Measurements from ENCODE around the gene POLA1.

- TF ChIP-seq CTCF (IDR thresholded peaks at IDR 0.05) (no peak), EZH2 (IDR thresholded peaks at IDR 0.05) (no peak), EZH2phosphoT487 (IDR thresholded peaks at IDR 0.05) (no peak)
These were observed 80.9 kb downstream of the POLA1 start for GRCh38 chrX:24774650-24775049.

Data from neural progenitor cell (in vitro differentiated cells).